ENCODE measurements around the gene LSM3. TPM values are rescaled to one million over a fixed set of nuclear protein-coding genes. Genes with fewer than 3 reads are reported as not detected.

The LSM3 gene
- total RNA-seq, 2 donors from 2014 or later = 9.1 to 9.9 TPM

DNA sequence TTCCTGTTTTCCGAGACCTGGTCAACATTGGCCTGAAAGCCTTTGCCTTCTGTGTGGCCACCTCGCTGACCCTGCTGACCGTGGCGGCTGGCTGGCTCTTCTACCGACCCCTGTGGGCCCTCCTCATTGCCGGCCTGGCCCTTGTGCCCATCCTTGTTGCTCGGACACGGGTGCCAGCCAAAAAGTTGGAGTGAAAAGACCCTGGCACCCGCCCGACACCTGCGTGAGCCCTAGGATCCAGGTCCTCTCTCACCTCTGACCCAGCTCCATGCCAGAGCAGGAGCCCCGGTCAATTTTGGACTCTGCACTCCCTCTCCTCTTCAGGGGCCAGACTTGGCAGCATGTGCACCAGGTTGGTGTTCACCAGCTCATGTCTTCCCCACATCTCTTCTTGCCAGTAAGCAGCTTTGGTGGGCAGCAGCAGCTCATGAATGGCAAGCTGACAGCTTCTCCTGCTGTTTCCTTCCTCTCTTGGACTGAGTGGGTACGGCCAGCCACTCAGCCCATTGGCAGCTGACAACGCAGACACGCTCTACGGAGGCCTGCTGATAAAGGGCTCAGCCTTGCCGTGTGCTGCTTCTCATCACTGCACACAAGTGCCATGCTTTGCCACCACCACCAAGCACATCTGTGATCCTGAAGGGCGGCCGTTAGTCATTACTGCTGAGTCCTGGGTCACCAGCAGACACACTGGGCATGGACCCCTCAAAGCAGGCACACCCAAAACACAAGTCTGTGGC lies 36.8 kb upstream of the LSM3 start:
- DNase-seq (peak in 1 of 2 donors; percentile 22), ATAC-seq (no peak)
- intact Hi-C loops (cut with DNase I, micrococcal nuclease) = no loop called here

DNA sequence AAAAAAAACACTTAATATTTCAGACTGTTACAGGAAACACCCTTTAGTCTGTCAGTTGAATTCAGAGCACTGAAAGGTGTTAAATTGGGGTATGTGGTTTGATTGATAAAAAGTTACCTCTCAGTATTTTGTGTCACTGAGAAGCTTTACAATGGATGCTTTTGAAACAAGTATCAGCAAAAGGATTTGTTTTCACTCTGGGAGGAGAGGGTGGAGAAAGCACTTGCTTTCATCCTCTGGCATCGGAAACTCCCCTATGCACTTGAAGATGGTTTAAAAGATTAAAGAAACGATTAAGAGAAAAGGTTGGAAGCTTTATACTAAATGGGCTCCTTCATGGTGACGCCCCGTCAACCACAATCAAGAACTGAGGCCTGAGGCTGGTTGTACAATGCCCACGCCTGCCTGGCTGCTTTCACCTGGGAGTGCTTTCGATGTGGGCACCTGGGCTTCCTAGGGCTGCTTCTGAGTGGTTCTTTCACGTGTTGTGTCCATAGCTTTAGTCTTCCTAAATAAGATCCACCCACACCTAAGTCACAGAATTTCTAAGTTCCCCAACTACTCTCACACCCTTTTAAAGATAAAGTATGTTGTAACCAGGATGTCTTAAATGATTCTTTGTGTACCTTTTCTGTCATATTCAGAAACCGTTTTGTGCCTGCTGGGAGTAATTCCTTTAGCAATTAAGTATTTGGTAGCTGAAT lies 35.9 kb upstream of the LSM3 start:
- DNase-seq = no peak
- no peak for ATAC-seq
- intact Hi-C loops (cut with DNase I, micrococcal nuclease) = no loop called here

DNA sequence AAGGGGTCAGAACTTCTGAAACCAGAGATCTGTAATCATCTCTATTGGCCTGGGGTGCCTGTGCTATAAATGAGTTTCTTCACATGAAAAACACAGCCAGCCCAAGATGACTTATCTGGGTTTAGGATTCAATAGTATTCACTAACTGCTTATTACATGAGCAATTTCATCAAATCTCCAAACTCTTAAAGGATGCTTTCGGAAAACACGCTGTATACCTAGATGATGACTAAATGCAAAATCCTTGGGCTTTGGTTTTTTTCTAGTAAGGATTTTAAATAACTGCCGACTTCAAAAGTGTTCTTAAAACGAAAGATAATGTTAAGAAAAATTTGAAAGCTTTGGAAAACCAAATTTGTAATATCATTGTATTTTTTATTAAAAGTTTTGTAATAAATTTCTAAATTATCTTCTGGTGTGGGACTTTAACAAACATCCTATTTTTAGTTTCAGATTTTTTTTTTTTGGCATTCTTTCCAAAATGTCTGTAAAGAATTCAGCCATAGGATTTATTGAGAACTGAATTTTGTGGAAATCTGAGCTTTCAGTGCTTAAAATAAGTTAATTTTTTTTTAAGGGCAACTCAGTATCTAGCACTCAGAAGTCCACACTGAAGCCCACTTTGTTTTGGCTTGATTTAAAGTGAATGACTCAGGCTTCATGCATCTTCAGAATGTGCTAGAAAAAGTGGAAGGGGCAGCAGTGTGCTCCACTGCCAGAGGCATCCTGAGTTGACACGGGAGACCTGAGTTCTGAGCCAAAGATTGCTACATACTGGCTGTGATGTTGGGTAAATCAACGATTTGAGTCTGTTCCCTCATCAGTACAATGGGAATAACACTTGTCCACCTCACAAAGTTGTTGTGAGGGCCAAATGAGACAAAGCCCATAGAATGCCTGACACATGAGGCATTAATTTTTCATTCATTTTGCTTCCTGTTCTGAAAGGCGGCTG lies 35.1 kb upstream of the LSM3 start:
- intact Hi-C loops (cut with DNase I, micrococcal nuclease) = no loop called here
- no peak for ATAC-seq

DNA sequence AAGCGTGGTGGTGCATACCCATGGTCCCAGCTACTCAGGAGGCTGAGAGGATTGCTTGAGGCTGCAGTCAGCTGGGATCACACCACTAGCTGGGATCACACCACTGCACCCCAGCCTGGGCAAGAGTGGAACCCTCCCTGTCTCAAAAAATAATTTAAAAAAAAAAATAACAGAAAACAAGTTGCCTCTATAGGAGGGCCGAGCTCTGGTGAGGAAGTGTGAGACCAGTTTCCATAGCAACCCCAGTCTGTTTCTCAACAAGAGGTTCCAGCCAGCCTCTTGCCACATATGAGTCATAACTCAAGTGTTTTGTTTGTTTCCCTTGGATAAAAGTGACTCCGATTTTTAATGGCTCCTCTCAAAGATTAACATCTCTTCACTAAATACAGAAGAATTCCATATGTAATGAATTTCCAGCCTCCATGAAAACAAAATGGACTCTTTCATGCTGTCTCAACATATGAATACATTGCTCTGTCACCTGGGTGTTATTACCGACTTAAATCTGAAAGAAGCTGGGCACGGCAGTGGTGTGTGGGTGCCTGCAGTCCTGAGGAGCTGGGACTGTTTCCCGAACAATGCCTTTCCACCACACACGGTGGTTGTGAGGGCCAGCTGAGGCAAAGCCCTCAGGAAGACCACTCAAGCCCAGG lies 34.1 kb upstream of the LSM3 start:
- intact Hi-C loops (cut with DNase I, micrococcal nuclease) = no loop called here
- peak in 1 of 2 donors; percentile 67 for DNase-seq
- ATAC-seq = peak; percentile 73

More for the DNA sequence above, 35.1 kb upstream of the LSM3 start:
- DNase-seq = no peak

DNA sequence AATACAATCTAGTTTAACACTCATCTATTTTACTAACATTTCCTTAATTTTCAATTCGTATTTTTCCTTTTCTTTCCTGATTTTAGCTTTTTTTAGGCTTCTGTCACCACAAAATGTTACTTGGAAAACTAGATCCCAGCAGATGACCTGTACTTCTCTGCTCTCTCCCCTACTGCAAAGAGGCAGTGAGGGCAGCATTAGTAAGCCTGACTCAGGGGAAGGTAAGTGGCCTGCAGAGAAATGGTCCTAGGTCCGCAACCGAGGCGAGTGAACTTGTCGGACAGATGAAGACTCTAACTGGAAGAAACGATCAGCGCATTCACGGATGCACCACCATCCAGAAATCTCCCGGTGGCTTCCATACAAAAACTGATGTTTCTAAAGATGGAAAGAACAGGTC lies 33.4 kb upstream of the LSM3 start:
- DNase-seq (no peak), ATAC-seq (no peak)
- intact Hi-C loops (cut with DNase I, micrococcal nuclease) = no loop called here

DNA sequence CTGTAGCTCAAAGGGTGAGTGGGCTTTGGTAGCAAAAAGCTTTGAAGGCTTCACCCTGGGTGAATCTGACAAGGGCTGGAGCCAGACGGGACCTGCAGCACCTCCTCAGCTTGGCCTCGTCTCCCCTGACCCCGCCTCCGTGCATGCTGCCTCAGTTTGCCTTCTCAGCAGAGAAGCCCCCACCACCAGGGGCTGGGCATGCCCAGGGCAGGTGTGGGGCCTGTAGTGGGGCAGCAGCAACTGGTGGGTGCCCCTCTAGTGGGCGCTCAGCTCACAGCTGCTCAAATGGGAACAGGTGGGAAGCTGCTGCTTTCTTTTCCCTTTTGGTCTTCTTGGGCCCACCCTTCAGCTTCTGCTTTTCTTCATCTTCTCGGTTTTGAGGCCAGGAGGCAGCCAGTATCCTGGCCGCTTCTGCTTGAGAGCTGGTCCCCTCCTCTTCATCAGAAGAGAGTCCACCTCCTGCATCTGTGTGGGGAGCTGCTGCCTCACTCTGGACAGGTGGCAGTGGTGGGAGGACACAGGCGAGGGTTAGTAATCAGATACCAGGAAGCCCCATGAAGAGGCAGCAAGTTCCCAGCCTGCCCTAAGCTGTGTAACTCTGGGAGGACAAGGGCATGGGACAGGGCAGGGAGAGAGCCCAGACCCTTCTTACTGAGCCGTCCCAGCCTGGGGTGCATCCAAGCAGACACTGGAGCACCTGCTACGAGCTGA lies 32.8 kb upstream of the LSM3 start:
- peak in 1 of 2 donors; percentile 23 for DNase-seq
- intact Hi-C loops (cut with DNase I, micrococcal nuclease) = no loop called here
- ATAC-seq = no peak

DNA sequence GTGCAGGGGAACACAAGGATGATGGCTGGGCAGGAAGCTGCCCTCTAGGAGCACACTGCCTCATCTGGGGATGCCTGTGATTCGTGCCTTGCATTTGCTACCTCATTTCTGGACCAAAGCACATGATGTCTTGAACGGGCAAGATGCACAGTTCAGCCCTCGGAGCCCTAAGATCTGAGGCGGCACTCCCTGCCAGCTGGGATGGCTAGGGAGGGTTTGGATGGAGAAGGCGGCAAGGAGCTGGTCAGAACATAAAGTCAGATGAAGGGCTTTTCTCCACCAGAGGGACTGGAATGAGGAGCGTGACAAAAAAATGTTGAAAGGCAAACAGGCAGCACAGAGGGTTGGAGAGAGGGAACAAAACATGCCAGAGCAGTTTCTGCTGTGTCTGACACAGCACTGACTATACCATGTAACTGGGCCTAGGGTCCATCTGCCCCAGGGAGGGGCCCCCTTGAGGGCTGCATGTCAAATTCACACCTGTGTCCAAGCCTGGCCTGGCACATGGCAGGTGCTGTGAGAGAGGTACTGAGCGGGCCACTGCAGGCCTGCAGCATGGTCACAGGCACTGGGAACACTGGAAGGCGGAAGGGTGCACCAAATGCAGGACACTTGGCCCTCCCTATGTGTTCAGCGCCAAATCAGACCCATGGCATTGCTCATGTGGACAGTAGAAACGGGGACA lies 32.1 kb upstream of the LSM3 start:
- ATAC-seq (no peak), DNase-seq (peak in 1 of 2 donors; percentile 22)
- intact Hi-C loops (cut with DNase I, micrococcal nuclease) = no loop called here

DNA sequence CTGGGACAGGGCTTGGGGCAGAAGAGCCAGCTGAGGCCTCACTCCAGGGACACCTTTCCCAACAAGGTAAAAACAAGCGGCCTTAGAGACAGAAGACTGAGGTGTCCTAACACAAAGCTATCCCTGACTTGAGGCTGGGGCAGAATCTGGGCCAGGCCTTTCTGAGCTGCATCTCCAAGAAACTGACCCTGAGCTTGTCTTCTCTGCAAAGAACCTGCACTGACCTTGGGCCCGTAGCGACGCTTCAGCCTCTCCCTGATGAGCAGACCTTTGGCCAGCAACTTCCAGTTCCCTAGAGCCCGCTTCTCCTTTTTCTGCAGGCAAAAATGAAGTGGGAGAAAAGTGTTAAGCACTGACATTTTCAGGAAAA lies 31.6 kb upstream of the LSM3 start:
- intact Hi-C loops (cut with DNase I, micrococcal nuclease) = no loop called here
- no peak for ATAC-seq
- DNase-seq = no peak

DNA sequence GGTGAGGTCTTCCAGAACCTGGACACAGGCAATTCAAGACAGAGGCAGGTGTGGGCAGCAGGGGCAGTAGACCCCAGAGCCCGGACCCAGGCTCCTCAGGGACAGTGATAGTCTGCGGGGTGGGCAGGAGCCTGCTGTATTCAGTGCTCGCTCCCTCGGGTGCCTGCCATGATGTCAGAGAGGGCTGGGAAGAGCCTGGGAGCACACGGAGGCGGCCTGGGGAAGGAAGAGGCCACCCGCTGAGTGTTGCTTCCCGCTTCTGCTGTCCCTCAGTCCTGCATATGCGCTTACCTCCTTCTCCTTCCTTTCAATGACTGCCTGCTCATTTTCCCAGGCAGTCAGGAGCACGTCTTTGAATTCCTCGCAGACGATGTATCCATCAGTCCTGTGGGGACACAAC lies 31.0 kb upstream of the LSM3 start:
- intact Hi-C loops (cut with DNase I, micrococcal nuclease) = no loop called here
- DNase-seq = no peak

DNA sequence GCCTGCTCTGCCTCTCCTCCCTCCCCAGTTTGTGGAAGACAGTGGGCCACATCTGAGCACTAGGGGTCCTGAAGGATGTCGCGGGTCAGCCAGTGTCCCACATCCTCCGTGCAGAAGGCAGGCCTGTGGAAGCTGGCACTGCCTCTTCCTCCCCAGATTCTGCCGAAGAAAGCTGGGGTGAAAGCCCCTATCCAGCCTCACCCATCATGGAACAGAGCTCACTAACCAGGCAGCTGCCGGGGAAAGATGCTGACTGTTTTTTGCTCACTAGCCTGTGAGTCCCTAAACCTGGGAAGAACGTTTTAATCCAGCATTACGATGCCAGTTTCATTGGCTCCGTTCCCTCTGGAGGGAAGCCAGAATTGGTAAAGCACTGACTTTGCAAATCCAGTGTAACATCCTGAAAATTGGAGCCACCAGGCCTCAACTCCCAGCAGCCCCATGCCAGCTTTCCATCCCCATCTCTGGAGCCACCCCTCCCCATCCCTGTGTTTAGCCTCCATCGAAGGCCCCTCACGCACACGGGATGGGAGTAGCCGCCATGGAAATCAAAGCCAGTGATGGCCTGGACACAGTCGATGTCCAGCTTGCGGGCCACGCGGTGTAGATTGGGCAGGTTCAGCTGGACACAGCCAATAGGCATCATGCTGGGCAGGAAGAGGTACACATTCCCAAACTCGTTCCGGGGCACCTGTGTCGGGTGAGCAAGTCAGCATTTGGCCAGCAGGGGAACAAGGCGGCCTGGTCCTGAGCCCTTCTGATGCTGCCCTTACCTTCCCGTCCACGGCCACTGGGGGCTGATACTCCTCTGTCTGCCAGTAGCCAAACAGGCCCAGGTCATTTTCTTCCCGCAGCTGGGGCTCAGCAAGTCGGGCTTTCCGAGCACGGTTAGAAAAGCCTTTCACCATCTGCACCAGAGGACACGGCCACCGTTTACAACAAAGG lies 30.3 kb upstream of the LSM3 start:
- intact Hi-C loops (cut with DNase I, micrococcal nuclease) = no loop called here
- ATAC-seq = no peak
- no peak for DNase-seq

More for the DNA sequence above, 31.0 kb upstream of the LSM3 start:
- no peak for ATAC-seq

DNA sequence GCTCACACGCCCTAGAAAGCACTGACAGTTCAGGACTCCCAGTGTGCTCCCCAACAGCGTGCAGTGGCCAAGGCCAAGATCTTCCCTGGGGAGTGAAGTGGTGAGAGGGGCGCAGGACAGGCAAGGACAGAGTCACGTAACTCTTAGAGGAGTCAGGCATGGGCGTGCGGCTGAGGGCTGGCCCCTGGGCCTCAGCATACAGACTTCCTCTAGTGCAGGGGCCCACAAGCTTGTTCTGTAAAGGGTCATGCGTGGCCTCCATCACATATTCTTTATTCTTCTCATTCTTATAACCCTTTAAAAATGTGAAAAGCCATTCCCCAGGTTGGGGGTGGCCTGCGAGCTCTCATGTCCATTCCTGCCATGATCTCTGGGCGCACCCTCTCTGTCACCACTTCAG lies 28.5 kb upstream of the LSM3 start:
- ATAC-seq = no peak
- intact Hi-C loops (cut with DNase I, micrococcal nuclease) = no loop called here
- no peak for DNase-seq

DNA sequence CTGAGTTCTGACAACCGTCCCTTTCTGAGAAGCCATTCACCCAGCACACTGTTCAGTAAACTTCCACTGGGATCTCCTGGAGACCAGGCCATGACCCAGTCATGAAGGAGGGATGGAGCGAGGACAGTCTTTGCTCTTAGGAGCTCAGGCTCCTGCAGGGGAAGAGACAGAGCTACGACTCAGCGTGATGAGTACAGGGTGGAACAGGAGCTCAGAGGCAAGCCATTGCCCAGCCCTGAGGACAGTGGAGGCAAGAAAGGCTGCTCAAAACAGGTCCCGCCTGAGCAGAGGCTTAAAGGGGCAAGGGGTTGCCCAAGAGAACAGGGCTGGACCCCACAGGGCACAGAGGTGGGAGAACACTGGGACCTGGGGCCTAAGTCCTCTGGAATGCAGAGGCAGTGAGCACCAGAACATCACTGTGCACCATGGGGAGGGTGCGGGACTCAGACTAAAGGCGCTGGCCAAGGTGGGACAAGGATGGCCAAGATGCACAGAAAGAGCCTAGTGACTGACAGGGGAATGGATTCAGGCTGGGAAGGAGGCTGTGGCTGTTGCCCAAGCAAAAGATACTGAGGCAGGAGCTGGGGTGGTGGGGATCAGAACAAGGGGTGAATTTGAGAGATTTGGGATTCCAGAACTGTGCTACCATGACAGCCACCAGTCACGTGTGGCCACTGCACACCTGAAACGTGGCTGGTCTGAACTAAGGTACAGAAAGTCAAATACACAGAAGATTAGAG lies 28.0 kb upstream of the LSM3 start:
- intact Hi-C loops (cut with DNase I, micrococcal nuclease) = no loop called here
- ATAC-seq (no peak), DNase-seq (no peak)

DNA sequence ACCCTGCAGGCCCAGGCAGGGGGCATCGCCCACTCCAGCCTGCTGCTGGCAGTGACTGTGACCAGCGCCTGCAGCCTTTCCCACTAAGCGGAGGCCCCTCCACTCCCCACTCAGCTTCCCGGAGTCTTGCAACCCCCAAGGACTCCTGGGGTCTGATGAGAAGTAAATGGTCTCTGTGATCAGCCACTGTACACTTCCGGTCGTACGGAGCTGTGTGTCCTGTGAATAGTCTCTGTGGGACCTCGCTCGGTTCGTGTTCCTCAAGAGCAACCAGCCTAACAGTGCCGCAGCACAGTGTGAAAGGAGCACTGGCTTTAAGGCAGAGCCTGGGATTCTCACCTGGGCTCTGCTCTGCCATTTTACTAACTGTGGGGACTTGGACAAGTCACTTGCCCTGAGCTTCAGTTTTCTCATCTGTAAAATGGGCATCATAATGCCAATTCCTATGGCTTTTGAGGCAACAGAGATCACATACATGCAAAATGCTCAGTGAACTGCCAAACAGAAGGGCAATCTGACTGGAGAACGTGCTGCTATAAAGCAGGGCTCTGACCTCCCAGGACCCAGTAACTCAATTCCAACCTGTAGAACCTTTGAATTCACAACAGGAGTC lies 27.0 kb upstream of the LSM3 start:
- intact Hi-C loops (cut with DNase I, micrococcal nuclease) = no loop called here
- ATAC-seq (no peak), DNase-seq (no peak)

DNA sequence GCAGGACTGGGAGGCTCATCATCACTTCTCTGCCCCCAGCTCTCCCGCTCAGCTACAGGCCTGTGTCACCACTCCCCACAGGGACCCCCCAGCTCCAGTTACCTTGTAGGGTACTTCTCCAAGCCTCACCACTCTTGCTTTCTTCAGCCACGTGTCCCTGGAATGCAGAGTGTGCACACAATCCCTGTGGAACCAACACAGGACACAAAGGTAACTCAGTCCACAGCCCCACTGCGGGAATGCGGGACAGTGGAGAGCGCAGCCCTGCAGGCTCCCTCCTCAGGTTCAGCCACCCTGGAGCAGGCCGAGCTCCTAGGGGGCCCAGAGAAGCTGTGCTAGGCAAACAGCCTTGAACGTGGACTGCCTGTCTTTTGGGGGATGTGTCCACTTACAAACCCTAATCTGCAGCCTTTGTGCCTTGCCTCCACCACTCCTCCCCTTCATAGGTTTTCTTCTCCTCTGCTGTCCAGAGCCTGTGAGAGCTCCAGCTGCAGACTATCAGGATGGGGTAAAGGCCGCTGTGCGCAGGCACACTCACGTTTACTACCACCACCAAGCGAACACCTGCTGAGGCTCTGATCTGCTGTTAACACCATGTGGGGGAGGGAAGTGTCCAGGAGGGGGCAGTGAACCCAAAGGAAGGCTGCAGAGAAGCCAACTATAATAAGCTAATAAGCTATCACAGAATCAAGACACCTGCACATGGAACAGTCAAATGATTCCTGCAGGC lies 26.2 kb upstream of the LSM3 start:
- intact Hi-C loops (cut with DNase I, micrococcal nuclease) = no loop called here
- DNase-seq (no peak), ATAC-seq (peak; percentile 38)

DNA sequence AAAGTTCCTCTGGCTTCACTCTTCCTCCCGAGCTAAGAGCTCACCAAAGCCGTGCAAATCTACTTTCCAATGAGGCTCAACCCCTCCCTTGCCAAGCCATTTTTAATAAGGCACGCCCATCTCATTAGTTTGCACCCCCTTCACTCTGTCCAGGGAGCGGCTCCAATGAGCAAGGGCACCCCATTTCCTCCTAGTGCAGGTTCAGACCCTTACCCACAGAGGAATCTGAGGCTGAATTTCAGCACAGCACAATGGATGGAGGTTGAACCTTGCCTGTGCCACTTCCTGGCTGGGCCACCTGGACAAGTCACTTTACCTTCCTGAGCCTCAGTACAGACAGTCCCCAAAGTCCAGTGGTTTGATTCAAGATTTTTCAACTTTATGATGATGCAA lies 25.7 kb upstream of the LSM3 start:
- no peak for ATAC-seq
- intact Hi-C loops (cut with DNase I, micrococcal nuclease) = no loop called here

More for the DNA sequence above, 25.7 kb upstream of the LSM3 start:
- DNase-seq = no peak
